Chondrocyte (in vitro differentiated cells): ENCODE results near the gene MRPL9. TPM values are rescaled to one million over a fixed set of nuclear protein-coding genes. Genes with fewer than 3 reads are reported as not detected.
"Not testable (repeated sequence)": the region's sequence is repeated elsewhere in the genome, so short reads cannot be mapped to it uniquely, and the experiment has no call there.

ENCODE experiments used
- DNase-seq: peaks from one replicate; pipeline ENCODE4 v3.0.0; 2021; ENCODE audit warnings: mixed read lengths, low spot score
- H3K27ac Mint-ChIP-seq: one replicate; pipeline ENCODE4 v1.8.0; 2021; ENCODE audit warnings: mild to moderate bottlenecking, moderate library complexity, mixed read lengths; ENCODE audit not compliant: unreplicated experiment
- H3K27me3 Mint-ChIP-seq: 2 replicates; pipeline ENCODE4 v1.8.0; 2021; ENCODE audit warnings: low read depth, mixed read lengths
- H3K36me3 Mint-ChIP-seq: 2 replicates; pipeline ENCODE4 v1.8.0; 2021; ENCODE audit warnings: low read depth, mixed read lengths
- H3K4me1 Mint-ChIP-seq: 2 replicates; pipeline ENCODE4 v1.8.0; 2021; ENCODE audit warnings: low read depth, mild to moderate bottlenecking, mixed read lengths
- H3K4me3 Mint-ChIP-seq: one replicate; pipeline ENCODE4 v1.8.0; 2021; ENCODE audit warnings: mild to moderate bottlenecking, moderate library complexity, mixed read lengths; ENCODE audit not compliant: unreplicated experiment
- H3K9me3 Mint-ChIP-seq: 2 replicates; pipeline ENCODE4 v1.8.0; 2021; ENCODE audit warnings: low read depth, mixed read lengths
- CTCF ChIP-seq: fragments of 200-600 bp; sonication (generic); IDR thresholded peaks from 2 replicates; pipeline ENCODE4 v1.5.0; 2021; ENCODE audit warnings: antibody characterized with exemption, mild to moderate bottlenecking, moderate library complexity
- total RNA-seq: library from RNA; stranded (reverse); gene quantifications from 3 replicates; pipeline ENCODE4 v1.2.1, GENCODE V29; 2021

Gene MRPL9
- total RNA-seq, 1 donor from 2014 or later = 58.2 TPM

- Mint-ChIP-seq H3K4me1 (no peaks in the 10 kb centered on the region), H3K36me3 (peaks cover 13% of the 10 kb centered on the region), H3K27me3 (no peaks in the 10 kb centered on the region), H3K27ac (no peak overlapping the region), H3K9me3 (no peaks in the 10 kb centered on the region), H3K4me3 (no peak overlapping the region)
- TF ChIP-seq CTCF = no peak
- no peak for DNase-seq
These were observed 13.4 kb upstream of the MRPL9 start for GRCh38 chr1:151776665-151777062.

- Mint-ChIP-seq H3K4me3 (no peak overlapping the region), H3K27me3 (no peaks in the 10 kb centered on the region), H3K4me1 (no peaks in the 10 kb centered on the region), H3K36me3 (peaks cover 10% of the 10 kb centered on the region), H3K9me3 (no peaks in the 10 kb centered on the region), H3K27ac (no peak overlapping the region)
- no peak for TF ChIP-seq CTCF
- no peak for DNase-seq
These were observed 12.8 kb upstream of the MRPL9 start for GRCh38 chr1:151775894-151776664.

- TF ChIP-seq CTCF = no peak
- no peak overlapping the region for H3K4me3 Mint-ChIP-seq
- no peak overlapping the region for H3K27ac Mint-ChIP-seq
- no peaks in the 10 kb centered on the region for H3K4me1 Mint-ChIP-seq
- H3K9me3 Mint-ChIP-seq = no peaks in the 10 kb centered on the region
- peaks cover 10% of the 10 kb centered on the region for H3K36me3 Mint-ChIP-seq
- DNase-seq = no peak
- H3K27me3 Mint-ChIP-seq = no peaks in the 10 kb centered on the region
These were observed 11.1 kb upstream of the MRPL9 start for GRCh38 chr1:151774256-151774922.

GRCh38 chr1:151773702-151774101, 10.4 kb upstream of the MRPL9 start:
- peaks cover 10% of the 10 kb centered on the region for H3K36me3 Mint-ChIP-seq
- no peak for TF ChIP-seq CTCF
- no peak overlapping the region for H3K4me3 Mint-ChIP-seq
- no peaks in the 10 kb centered on the region for H3K4me1 Mint-ChIP-seq
- no peaks in the 10 kb centered on the region for H3K27me3 Mint-ChIP-seq
- DNase-seq = no peak
- H3K27ac Mint-ChIP-seq = no peak overlapping the region
- no peaks in the 10 kb centered on the region for H3K9me3 Mint-ChIP-seq

GRCh38 chr1:151769270-151769669, 6.0 kb upstream of the MRPL9 start:
- H3K27ac Mint-ChIP-seq, H3K27me3 Mint-ChIP-seq, DNase-seq, H3K4me1 Mint-ChIP-seq, H3K9me3 Mint-ChIP-seq, H3K4me3 Mint-ChIP-seq, H3K36me3 Mint-ChIP-seq: not testable (repeated sequence)

GRCh38 chr1:151768351-151769066, 5.2 kb upstream of the MRPL9 start:
- not testable (repeated sequence) for DNase-seq, H3K36me3 Mint-ChIP-seq, H3K4me3 Mint-ChIP-seq, H3K27ac Mint-ChIP-seq, H3K9me3 Mint-ChIP-seq, H3K27me3 Mint-ChIP-seq
- H3K4me1 Mint-ChIP-seq = peaks cover 10% of the 10 kb centered on the region
